Smooth muscle cell (in vitro differentiated cells): ENCODE data around the gene NFATC2. TPM values are rescaled to one million over a fixed set of nuclear protein-coding genes. Genes with fewer than 3 reads are reported as not detected.

Experiments used
- DNase-seq: peaks from one replicate; lab custom pipeline; 2025; ENCODE audit not compliant: unreplicated experiment; lab: John Stamatoyannopoulos, UW
- H2AFZ ChIP-seq: fragments of 200-600 bp; sonication (generic); 2 replicates; pipeline ENCODE4 v1.6.0; 2016; ENCODE audit warnings: antibody characterized with exemption, low read depth, mild to moderate bottlenecking
- H3F3A ChIP-seq: fragments of 200-600 bp; sonication (generic); 2 replicates; pipeline ENCODE4 v1.6.0; 2017; ENCODE audit warnings: antibody characterized with exemption, low read depth
- H3K27ac ChIP-seq: fragments of 200-600 bp; sonication (generic); 2 replicates; pipeline ENCODE4 v1.5.1; 2016; ENCODE audit warnings: low read depth, mild to moderate bottlenecking
- H3K27me3 ChIP-seq: fragments of 200-600 bp; sonication (generic); 2 replicates; pipeline ENCODE4 v1.6.1; 2016; ENCODE audit warnings: low read depth, mild to moderate bottlenecking
- H3K36me3 ChIP-seq: fragments of 200-600 bp; sonication (generic); 2 replicates; pipeline ENCODE4 v1.5.1; 2016; ENCODE audit warnings: low read depth
- H3K4me1 ChIP-seq: fragments of 200-600 bp; sonication (generic); 2 replicates; pipeline ENCODE4 v1.5.1; 2016; ENCODE audit warnings: low read depth
- H3K4me2 ChIP-seq: fragments of 200-600 bp; sonication (generic); 2 replicates; pipeline ENCODE4 v1.6.0; 2016; ENCODE audit warnings: mild to moderate bottlenecking
- H3K4me3 ChIP-seq: fragments of 200-600 bp; sonication (generic); 2 replicates; pipeline ENCODE4 v1.5.1; 2016; ENCODE audit warnings: mild to moderate bottlenecking
- H3K79me2 ChIP-seq: fragments of 200-600 bp; sonication (generic); 2 replicates; pipeline ENCODE4 v1.6.0; 2016; ENCODE audit warnings: low read depth, mild to moderate bottlenecking
- H3K9ac ChIP-seq: fragments of 200-600 bp; sonication (generic); 2 replicates; pipeline ENCODE4 v1.6.0; 2016; ENCODE audit warnings: low read depth
- H3K9me3 ChIP-seq: fragments of 200-600 bp; sonication (generic); replicated peaks from 2 replicates; pipeline ENCODE4 v1.5.1; 2016; ENCODE audit warnings: low read depth
- H4K20me1 ChIP-seq: fragments of 200-600 bp; sonication (generic); 2 replicates; pipeline ENCODE4 v1.6.0; 2016; ENCODE audit warnings: low read depth
- CTCF ChIP-seq: fragments of 200-600 bp; sonication (generic); IDR thresholded peaks from 2 replicates; pipeline ENCODE4 v1.5.1; 2017; ENCODE audit warnings: borderline replicate concordance, mild to moderate bottlenecking, antibody characterized with exemption; ENCODE audit not compliant: insufficient read depth, poor library complexity, severe bottlenecking
- WGBS: methylation state at CpG from one replicate; pipeline ENCODE4 v1.1.7; 2016; ENCODE audit warnings: low lambda C conversion rate; 5-methylcytosine and 5-hydroxymethylcytosine counted together
- polyA plus RNA-seq: library from polyadenylated mRNA; unstranded; fragments of >200 nt; fragmentation: Nextera tagmentation; extraction: Ambion mirVana; gene quantifications from 2 replicates; pipeline ENCODE4 v1.2.1, GENCODE V29; 2016
- total RNA-seq: library from RNA; depleted of rRNA; stranded (reverse); fragments of >200 nt; gene quantifications from 2 replicates; pipeline ENCODE4 v1.2.3, GENCODE V29; 2014

NFATC2 gene
- total and polyA plus RNA-seq, 2 experiments from 2014 or later = 5.8 to 8.4 TPM

- Histone ChIP-seq H3F3A (peaks cover 5% of the 10 kb centered on the region), H3K27ac (no peak overlapping the region), H3K4me3 (no peak overlapping the region), H3K27me3 (no peaks in the 10 kb centered on the region), H3K79me2 (no peaks in the 10 kb centered on the region), H4K20me1 (no peaks in the 10 kb centered on the region), H3K9ac (no peak overlapping the region), H3K4me2 (no peak overlapping the region), H3K9me3 (no peaks in the 10 kb centered on the region), H3K4me1 (no peaks in the 10 kb centered on the region), H3K36me3 (no peaks in the 10 kb centered on the region), H2AFZ (no peak overlapping the region)
- TF ChIP-seq CTCF = no peak
- WGBS = 71% methylated on average over 7 of the region's 7 CpGs
- DNase-seq = no peak
Observed at GRCh38 chr20:51372966-51373365, 169.6 kb downstream of the NFATC2 start.

DNA sequence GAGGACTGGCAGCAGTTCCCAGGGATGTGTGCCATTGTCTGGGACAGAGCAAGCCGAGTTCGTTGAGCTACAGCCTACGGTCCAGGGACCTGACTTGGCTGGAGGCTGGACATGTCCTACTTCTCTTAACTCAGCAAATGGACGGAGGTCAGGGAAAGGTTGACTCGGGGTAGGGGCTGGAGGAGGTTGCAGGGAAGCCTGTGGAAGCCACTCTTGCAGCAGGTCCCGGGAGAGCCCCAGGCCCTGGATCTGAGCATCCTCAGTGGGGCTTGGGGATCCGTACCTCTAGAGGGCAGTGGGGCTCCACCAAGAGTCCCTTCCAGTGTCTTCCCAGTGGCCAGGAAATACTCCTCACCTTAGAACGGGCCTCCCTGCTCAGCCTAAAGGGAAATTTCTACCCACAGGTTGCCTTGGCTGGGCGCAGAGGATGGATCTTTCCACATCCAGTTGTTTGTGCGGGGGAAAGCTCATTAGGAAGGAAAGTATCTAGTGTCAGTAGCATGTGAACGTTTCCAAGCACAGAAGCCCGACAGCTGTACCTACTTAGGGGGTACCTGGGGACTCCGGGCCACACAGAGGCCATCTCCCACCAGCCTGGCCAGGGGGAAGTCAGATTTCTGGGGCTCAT lies 170.2 kb downstream of the NFATC2 start:
- Histone ChIP-seq H3K36me3 (no peaks in the 10 kb centered on the region), H3K27me3 (no peaks in the 10 kb centered on the region), H3K4me2 (no peak overlapping the region), H3K4me1 (no peaks in the 10 kb centered on the region), H4K20me1 (no peaks in the 10 kb centered on the region), H3F3A (peaks cover 9% of the 10 kb centered on the region), H2AFZ (no peak overlapping the region), H3K79me2 (no peaks in the 10 kb centered on the region), H3K4me3 (no peak overlapping the region), H3K27ac (peak overlapping the region; percentile 19), H3K9ac (no peak overlapping the region), H3K9me3 (no peaks in the 10 kb centered on the region)
- peak; percentile 19 for DNase-seq
- 51% methylated on average over 13 of the region's 13 CpGs for WGBS
- TF ChIP-seq CTCF = peak; percentile 78

DNA sequence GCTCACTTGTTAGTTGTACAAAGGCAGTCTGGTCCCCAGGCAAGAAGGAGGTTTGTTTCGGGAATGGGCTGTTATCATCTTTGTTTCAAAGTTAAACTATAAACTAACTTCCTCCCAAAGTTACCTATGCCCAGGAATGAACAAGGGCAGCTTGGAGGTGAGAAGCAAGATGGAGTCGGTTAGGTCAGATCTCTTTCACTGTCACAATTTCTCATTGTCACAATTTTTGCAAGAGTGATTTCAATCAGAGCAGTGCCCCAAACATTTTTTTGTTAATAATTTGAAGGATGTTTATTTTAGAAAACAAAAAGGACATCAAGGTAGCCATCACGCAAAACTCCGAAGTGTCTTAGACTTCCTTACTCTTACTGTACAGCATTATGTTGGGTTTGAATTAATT lies 170.8 kb downstream of the NFATC2 start:
- Histone ChIP-seq H2AFZ (no peak overlapping the region), H3K9ac (no peak overlapping the region)
- WGBS = 98% methylated on average over 4 of the region's 4 CpGs

More for the DNA sequence above, 170.8 kb downstream of the NFATC2 start:
- no peaks in the 10 kb centered on the region for H3K4me1 ChIP-seq
- H4K20me1 ChIP-seq = no peaks in the 10 kb centered on the region
- H3K27me3 ChIP-seq = no peaks in the 10 kb centered on the region
- no peaks in the 10 kb centered on the region for H3K36me3 ChIP-seq
- H3K27ac ChIP-seq = peak overlapping the region; percentile 19
- DNase-seq = no peak
- H3K9me3 ChIP-seq = no peaks in the 10 kb centered on the region
- peaks cover 9% of the 10 kb centered on the region for H3F3A ChIP-seq
- no peak for TF ChIP-seq CTCF
- no peaks in the 10 kb centered on the region for H3K79me2 ChIP-seq
- H3K4me3 ChIP-seq = no peak overlapping the region
- H3K4me2 ChIP-seq = no peak overlapping the region
